HG02981 (cell line): ENCODE results near the gene SYTL5.
A peak's percentile ranks its signal among the peaks of the same experiment; 100 is the strongest.

Experiments used
- ATAC-seq: cut with Tn5 transposase; IDR thresholded peaks from one replicate; pipeline ENCODE4 v1.9.1; 2021; ENCODE audit warnings: mild to moderate bottlenecking, moderate library complexity; ENCODE audit not compliant: unreplicated experiment

Gene SYTL5

DNA sequence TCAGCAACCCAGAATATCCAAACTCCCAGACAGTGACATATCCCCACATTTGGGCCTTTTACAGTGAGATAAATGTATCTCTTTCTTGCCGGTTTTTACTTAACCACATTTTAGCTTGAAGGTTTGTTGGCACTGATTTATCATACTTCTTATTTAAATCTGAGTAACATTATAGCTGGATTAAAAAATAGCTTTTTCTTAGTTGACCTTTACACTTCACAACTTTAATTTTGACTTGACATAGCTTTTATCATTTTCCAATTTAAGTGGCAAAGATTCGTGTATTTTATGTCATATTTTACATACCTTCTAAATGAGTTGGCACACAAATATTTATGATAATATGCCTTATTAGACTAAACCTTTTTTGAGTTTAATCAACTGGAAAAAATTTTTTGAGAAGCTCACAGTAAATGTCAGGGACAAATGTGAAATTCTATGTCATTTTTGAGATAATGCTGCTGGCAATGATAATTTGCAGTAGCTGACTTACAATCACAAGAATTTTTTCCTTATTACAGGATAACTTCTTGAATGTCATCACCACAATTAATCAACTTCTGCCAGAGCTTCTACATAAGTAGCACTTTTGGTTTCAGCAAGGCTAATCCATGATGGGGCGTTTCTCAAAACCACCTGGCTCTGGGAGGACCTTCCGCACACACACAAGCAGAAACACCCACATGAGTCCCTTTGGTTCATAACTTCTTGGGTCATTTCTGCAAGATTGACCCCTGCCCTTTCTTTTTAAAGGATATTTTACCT, 80.3 kb downstream of the SYTL5 start:
- no peak for ATAC-seq

DNA sequence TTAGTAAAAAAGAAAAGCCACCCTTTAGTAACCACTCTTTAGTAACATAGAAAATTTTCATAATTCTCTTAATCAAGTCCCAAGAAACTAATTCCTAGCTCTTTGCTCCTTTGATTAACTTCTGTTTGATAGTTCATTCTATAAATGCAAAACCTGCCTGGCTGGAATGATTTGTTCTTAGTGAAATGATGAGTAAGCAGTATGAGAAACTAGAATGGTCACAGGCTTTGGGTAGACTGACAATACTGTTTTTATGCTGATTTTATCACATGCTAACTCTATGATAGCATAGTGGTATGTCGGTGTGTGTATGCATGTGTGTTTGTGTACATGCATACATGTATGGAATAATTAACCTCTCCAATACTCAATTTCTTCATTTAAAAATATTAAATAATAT, 81.2 kb downstream of the SYTL5 start:
- ATAC-seq = no peak

DNA sequence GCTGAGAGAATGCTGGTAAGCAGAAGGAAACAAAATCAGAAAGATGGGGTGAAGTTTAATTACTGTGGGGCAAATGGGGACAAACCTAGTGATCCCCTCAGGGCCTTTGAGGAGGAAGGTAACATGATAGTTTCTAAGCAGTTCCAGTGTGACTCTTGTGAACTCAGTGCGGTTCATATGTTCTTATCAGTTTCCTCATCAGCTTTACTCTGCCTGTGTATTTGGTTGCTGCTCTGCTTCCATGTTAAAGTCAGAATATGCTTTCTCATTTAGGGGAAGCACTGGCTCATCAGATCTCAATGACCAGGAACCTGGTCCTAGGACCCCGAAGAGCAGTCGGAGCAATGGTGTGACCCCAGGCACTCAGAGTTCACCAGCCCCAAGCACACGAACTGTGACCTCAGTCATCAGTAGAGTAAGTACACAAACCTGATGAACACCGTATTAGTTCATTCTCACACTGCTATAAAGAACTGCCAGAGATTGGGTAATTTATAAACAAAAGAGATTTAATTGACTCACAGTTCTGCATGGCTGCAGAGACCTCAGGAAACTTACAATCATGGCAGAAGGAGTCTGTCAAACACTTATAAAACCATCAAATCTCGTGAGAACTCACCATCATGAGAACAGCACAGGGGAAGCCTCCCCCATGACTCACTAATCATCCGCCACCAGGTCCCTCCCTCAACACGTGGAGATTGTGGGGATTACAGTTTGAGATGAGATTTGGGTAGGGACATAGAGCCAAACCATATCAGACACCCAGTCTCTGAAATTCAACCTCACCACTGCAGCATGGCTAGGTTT, 83.0 kb downstream of the SYTL5 start:
- ATAC-seq = no peak

DNA sequence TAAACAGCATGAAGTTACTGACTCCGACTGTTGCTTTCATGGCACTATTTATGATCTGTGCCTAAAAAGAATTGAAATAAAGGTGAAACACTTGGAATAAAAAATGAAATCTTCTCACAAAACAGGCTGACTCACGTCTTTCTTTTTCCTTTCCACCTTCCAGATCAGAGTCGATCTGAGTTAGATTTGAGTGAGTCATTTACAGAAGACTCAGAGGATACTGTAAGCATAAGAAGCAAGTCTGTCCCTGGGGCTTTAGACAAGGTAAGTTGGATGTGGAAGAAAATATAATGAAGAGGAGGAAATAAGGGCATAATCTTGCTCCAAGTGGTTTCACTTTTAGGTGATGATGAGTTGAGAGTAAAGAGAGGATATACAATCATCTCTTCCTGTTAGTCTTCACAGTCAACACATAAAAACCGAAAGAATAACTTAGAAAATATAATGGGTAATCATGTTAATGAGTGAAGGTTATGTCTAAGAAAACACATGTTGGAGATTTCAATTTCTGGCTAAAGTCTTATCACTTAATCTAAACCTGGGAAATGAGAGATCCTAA, 89.7 kb downstream of the SYTL5 start:
- no peak for ATAC-seq

DNA sequence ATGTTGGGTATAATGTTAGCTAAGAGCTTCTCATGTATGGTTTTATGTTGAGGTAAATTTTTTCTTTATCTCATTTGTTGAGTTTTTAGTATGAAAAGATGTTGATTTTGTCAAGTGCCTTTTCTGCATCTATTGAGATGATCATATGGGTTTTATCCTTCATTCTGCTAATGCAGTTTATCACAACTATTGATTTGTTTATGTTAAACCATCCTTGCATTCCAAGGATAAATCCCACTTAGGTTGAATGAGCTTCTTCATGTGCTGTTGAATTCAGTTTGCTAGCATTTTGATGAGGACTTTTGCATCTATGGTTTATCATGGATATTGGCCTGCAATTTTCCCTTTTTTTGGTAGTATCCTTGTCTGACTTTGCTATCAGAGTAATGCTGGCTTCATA, 93.3 kb downstream of the SYTL5 start:
- ATAC-seq = no peak

DNA sequence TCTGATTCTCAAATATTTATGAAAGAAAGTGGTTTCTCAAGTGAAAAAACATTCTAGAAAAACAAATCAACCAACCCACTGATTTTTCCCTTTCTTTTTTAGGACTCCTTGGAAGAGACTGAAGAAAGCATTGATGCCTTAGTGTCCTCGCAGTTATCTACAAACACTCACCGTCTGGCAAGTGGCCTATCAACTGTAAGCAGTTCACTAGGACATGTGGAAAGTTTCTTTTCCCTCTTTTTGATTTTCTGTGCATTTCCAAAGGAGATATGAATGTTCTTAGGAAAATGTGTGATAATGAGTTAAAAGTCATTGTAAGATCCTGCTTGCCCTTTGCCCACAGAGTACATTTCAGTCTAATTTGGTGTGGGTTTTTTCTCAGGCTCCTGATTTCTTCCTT, 95.9 kb downstream of the SYTL5 start:
- ATAC-seq = no peak

DNA sequence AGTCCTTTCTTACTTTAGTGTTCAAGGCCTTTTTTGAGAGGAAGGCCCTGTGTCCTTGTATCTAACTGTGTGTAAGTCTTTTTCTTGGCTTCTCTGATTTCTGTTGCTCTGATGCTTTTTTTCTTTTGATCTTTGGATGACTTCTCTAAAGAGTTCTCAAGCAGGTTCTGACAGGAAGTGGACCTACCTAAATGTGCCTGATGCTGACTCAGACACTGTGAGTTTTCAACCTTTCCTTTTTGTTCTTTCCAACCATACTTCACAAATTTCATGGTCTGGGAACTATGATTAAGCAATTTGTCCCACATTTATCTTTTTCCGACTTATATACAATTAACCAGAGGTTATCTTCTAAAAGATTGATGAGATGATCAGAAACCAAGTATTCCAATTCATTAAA, 96.5 kb downstream of the SYTL5 start:
- ATAC-seq = no peak

DNA sequence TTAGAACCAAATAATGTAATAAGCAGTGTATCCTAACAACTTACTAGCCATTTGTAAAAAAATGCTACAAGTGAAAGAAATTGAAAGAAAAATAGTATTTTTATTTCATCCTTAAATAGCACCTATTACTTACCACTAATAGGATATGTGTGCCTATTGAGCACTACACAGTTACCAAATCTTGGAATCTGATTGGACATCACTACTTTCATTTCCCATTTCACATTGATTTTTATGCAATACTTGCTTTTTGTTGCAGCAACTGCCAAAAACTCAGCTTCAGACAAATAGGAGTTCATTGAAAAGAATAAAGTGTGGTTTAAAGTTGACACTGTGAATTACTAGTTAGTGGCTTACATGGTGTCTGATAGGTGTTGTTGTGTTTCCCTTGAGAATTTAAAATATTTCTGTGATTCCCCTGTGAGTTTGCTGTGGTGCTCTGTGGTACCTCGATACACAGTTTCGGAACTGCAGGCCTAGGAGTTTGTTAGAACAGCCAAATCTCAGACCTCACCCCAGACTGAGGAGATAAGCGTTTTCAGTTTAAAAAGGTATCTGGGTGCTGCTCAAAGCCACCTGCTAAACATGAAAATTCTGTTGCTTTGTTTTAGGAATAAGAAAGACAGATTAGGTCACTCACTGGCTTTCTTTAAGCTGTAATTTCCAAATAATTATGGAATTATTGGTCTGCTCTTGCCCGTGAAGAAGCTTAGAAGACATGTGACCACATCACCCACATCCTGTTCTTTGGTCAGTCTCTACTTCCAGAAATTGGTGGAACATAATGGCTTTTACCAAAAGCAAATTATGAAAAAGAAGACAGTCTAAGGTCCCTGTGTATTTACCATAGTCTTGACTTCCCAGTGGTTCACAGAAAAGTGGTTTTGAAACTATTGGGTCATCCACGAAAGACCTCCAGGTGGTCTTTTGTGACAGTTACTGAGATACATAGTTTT, 97.8 kb downstream of the SYTL5 start:
- ATAC-seq = peak; percentile 89

DNA sequence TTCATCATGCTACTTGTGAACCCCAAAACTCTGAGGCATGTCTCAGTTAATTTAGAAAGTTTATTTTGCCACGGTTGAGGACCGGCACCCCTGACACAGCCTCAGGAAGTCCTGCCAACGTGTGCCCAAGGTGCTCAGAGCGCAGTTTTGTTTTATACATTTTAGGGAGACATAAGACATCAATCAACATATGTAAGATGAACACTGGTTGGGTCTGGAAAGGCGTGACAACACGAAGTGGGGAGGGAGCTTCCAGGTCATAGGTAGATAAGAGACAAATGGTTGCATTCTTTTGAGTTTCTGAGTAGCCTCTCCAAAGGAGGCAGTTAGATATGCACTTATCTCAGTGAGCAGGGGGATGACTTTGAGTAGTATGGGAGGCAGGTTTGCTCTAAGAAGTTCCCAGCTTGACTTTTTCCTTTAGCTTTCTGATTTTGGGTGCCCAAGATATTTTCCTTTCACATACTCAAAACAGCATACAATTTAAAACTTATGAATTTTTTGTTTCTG, 98.9 kb downstream of the SYTL5 start:
- ATAC-seq = no peak

DNA sequence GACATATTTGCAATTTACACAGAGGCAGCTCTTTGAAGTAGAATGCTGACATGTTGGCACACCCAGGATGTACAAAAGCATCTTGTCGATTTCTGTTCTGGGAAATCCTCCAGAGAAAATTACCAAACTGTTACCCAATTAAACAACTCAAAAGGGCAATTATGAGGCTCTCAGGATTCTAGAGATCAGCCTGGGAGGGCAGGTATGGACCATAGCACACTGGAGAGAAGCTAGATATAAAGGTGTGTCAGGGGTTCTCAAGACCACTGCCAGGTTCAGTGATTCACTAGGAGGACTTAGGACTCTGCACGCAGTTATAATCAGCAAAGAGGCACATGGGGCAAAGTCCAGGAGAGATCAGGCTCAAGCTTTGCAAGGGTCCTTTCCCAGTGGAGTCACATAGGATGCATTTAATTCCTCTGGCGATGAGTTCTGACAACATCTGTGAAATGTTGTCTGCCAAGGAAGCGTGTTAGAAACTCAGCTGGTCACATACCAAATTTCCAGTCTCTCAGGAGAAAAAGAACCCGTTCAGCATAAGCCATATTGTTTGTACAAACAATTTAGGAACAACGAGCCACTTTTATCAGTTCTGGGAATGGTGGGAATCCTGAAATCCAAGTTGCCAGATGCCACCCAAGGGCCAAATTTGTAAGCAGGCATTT, 100.8 kb downstream of the SYTL5 start:
- ATAC-seq = no peak

DNA sequence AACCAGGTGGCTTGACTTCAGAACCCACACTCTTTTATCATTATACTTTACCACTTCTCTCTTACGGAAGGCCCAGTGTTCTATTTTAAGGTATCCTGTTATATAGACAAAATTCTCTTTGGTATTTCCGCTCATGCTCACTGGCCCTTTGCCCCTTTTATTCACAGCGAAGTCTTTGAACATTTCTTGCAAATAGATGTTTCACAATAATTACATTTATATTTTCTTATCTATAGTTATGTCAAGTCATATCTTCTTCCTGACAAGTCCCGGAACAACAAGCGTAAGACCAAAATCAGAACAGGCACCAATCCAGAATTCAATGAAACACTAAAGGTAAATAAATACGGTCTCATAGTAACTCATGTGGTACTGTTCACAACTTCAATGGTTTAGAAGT, 102.0 kb downstream of the SYTL5 start:
- ATAC-seq = no peak

DNA sequence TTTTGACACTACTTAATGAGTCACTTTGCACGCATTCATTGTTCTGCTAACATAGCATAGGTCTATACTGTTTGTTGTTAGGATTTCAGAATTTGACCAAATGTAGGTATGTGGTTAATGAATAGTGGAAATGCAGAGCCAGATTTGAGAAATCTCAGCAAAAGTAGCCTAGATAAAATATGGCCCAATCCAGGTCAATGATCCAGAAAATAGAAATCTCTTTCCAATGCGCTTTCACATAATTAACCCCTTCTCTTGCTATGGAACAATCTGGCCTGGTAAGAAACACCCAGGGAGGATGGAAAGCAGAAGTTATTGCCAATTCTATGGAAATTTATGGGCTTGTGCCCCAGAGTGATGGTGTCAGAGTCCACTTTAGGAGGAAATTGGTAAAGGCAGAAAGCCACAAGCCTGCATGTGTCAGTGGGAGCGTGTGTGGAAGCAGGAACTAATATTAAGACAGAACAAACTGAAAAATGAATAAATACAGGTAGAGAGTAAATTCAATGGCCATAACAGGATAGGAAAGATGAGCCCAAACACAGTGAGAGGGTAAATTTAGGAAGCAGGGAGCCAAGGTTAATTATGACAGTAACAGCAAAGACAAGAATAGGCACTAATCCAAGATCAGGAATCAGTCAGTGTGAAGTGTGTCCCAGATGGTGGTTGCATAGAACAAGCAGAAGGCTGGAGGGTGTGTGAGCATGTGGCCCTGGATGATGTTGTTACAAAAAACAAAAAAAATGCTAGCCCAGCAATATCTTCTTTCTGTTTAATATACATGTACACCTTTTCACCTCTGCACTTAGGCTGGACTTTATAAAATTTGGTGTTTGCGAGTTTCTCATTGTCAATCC, 102.9 kb downstream of the SYTL5 start:
- ATAC-seq = no peak

DNA sequence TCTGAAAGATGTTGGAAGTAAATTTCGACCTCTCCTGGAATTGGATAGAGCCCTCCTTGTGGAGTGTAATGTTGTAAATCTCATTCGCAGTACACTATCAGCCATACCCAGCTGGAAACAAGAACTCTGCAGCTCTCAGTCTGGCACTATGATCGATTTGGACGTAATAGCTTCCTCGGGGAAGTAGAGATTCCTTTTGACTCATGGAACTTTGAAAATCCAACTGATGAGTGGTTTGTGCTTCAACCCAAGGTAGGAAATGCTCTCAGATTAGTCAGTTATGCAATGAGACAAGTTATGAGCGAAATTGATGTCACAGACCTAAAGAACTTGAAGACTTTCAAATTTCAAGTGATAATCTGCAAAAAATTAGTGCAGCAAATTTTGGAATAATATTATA, 103.9 kb downstream of the SYTL5 start:
- no peak for ATAC-seq

DNA sequence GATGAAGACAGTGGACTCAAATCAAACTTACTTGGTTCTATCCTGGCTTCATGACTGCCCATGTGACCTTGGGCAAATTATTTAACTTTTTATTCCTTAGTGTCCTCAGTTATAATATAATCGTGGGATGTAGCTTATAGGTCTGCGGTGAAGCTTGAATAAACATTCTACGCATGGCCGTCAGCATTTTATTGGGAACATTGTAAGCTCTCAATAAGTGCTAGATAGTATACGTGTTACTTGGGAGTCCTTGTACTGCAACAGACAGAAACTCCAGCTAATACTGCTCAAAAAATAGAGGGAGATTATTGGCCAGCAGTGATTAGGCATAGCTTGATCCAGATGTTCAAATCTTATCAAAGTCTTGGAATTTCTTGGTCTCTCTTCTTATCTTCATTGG, 104.8 kb downstream of the SYTL5 start:
- ATAC-seq = no peak

DNA sequence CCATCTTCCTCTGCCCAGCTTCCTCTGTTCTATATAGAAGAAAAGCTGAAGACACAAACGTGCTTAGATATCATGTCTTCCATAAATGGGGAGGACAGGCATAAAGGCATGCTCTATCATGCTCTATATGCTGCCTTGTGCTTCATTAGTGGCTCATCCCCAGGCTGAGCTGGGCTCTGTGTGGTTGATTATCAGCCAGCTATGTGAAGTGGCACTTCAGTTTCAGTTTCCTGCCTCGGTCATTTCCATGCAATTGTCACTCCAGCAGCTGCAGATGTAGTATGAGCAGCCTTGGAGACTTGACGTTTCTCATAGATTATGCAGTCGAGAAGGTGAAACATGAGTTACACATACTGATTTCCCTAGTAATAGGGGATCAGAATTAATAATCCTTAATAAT, 106.2 kb downstream of the SYTL5 start:
- ATAC-seq = peak; percentile 76

DNA sequence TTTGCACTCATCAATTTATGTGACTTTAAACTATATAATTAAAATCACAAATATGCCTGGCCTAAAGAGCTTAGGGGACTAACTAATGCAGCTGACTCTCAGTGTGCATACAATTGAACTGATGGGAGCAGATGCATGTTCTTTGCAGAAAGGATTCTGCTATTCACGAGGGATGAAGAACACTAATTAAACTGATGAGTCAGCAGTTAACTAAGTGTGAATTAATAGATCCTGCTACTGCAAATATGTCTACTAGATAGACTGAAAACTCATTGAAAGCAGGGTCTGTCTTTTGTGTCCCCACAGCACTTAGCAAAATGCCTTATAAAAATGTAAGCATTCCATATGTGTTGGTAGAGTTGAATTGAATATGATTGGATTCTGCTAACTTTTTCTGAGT, 110.4 kb downstream of the SYTL5 start:
- no peak for ATAC-seq

DNA sequence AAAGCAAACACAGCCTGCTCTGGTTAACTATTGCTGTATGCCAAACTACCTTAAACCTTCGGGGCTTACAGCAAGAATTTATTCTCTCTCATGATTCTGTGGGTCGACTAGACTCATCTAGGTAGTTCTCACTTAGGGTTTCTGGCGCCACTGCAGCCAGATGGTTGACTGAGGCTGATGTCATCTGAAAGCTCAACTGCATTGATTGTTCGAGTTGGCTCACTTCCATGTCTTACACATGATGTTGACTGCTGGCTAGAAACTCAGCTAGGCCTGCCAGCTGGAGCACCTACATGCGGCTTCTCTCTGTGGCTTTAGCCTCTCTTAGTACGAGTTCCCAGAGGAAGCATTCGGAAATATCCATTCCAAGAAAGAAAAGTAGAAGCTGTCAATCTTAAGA, 111.1 kb downstream of the SYTL5 start:
- no peak for ATAC-seq

DNA sequence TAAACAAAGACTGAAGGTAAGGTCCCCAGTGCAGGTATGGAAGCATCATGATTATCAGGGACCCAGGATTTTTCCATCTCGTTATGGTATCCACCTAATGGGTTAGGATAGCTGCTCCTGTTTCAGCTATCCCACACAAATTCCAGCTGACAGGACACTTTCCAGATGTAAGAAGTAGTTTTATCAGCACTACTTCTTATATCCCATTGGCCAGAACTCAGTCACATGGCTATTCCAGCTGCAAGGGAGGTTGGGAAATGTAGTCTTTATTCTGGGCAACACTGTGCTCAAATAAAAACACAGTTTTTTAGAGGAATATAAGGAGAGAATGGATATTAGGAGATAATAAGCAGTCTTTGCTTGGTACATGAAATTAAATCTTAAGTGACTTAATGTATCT, 117.6 kb downstream of the SYTL5 start:
- no peak for ATAC-seq

DNA sequence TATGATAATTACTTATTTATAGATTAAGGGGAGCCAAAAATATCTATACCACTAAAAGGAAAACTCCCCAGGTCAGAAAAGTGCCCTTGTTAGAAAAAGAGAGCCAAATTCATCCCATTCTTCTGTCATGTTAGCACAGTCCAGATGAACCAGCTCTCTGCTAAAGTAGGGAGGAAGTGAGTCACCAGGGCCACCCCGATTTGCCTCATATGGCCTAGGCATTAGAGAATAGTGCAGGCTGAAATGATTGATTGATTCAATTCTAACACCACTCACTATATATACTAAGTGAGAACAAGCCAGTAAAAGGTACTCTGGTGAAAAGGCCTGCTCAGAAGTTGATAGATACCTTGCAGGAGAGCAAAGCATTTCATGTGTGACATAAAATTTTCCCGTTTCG, 119.8 kb downstream of the SYTL5 start:
- no peak for ATAC-seq
